ENCODE results near the gene CFTR. TPM values are rescaled to one million over a fixed set of nuclear protein-coding genes. Genes with fewer than 3 reads are reported as not detected.
A peak's percentile ranks its signal among the peaks of the same experiment; 100 is the strongest.

CFTR gene
- total RNA-seq, 1 donor from 2014 or later: not detected

DNA sequence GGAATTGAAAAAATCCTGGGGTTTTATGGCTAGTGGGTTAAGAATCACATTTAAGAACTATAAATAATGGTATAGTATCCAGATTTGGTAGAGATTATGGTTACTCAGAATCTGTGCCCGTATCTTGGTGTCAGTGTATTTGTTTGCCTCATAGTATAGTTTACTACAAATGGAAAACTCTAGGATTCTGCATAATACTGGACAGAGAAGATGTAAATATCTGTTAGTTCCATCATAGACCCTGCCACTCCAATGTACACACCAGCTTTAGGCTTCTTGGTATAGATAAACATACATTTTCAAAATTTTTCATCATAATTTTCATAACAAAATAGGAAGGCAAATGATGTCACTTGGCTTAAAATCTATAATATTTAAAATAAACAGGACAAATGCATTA is 108.1 kb downstream of the CFTR start:
- DNase-seq (ENCODE audit: low read depth in 2 of 2): no peak

DNA sequence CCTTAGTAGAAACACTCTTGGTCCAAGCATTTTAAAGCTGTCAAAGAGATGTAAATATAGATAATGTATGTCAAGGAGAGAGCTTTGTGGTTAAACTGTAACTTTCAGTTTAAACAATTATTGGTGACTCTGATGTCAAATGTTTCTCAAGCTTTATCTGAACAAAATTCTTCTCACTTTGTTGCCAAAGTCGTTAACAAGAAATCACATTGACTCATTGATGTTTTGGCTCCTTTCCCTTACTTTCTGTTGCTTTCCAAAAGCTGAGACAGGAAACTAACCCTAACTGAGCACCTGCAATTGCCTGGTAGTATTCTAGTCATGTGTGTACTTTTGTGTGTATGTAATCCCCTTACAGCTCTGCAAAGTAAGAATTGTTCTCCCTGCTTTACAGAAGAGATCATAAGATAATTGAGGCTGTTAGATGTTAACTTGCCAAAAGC is 108.5 kb downstream of the CFTR start:
- peak in 1 of 2 donors; percentile 65 for DNase-seq (ENCODE audit: low read depth in 2 of 2)

DNA sequence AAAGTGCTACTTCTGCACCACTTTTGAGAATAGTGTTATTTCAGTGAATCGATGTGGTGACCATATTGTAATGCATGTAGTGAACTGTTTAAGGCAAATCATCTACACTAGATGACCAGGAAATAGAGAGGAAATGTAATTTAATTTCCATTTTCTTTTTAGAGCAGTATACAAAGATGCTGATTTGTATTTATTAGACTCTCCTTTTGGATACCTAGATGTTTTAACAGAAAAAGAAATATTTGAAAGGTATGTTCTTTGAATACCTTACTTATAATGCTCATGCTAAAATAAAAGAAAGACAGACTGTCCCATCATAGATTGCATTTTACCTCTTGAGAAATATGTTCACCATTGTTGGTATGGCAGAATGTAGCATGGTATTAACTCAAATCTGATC is 110.4 kb downstream of the CFTR start:
- DNase-seq (ENCODE audit: low read depth in 2 of 2): no peak

- DNase-seq (ENCODE audit: low read depth in 2 of 2): no peak
Measured at GRCh38 chr7:117592011-117592635, 112.3 kb downstream of the CFTR start.

DNA sequence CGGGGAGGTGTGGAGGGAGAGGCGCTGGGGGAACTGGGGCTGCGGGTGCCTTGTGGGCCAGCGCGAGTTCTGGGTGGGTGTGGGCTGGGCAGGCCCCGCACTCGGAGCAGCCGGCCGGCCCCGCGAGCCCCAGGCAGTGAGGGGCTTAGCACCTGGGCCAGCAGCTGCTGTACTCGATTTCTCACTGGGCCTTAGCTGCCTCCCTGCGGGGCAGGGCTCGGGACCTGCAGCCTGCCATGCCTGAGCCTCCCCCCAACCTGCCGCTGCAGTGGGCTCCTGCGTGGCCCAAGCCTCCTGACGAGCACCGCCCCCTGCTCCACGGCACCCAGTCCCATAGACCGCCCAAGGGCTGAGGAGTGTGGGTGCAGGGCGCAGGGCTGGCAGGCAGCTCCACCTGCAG is 116.3 kb downstream of the CFTR start:
- DNase-seq (ENCODE audit: low read depth in 2 of 2): no peak

- DNase-seq (ENCODE audit: low read depth in 2 of 2): no peak
Measured at GRCh38 chr7:117597755-117598154, 117.9 kb downstream of the CFTR start.

DNA sequence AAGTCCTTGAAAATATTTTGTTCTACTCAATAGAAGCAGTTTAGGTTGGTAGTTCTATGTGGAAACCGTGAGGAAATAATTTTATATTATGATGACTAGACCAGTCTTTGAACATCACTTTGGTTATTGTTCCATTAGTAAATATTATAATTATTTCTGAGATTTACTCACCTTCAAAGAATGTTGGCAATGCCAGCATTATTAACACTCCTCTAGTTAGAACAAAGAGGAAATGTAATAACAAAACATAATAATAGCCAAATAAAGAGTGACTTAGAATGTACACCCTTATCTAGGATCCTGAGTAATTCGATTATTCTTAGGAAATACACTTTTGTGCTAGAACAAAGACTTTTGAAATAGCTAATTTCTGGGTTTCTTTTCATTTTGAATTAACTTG is 121.1 kb downstream of the CFTR start:
- peak in 1 of 2 donors; percentile 17 for DNase-seq (ENCODE audit: low read depth in 2 of 2)

- no peak for DNase-seq (ENCODE audit: low read depth in 2 of 2)
Measured at GRCh38 chr7:117603627-117604026, 123.8 kb downstream of the CFTR start.

- DNase-seq (ENCODE audit: low read depth in 2 of 2): no peak
Measured at GRCh38 chr7:117605712-117606111, 125.9 kb downstream of the CFTR start.

GRCh38 chr7:117606132-117606531 is 126.3 kb downstream of the CFTR start:
- no peak for DNase-seq (ENCODE audit: low read depth in 2 of 2)

- DNase-seq (ENCODE audit: low read depth in 2 of 2): no peak
Measured at GRCh38 chr7:117610396-117610795, 130.6 kb downstream of the CFTR start.

GRCh38 chr7:117612637-117613036 is 132.8 kb downstream of the CFTR start:
- DNase-seq (ENCODE audit: low read depth in 2 of 2): no peak

DNA sequence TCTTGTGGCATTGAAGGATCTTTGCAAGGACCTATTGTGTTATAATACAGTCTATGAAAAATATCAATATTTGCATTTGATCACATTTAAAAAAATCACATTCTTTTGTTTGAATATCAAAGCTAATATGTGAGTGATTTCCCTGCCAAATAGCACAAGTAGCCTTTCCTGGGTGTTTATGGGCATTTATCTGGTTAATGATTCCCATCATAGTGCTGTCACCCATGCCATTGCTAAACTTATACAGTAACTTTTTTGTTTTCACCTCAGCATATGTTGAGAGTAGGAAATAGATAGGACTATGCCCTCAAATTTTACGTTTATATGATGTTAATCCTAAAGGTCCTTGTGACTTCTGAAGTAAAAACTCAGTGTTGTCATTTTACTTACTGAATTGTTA is 136.9 kb downstream of the CFTR start:
- DNase-seq (ENCODE audit: low read depth in 2 of 2): no peak

GRCh38 chr7:117619681-117620080 is 139.9 kb downstream of the CFTR start:
- no peak for DNase-seq (ENCODE audit: low read depth in 2 of 2)

GRCh38 chr7:117621075-117621618 is 141.3 kb downstream of the CFTR start:
- DNase-seq (ENCODE audit: low read depth in 2 of 2): no peak

DNA sequence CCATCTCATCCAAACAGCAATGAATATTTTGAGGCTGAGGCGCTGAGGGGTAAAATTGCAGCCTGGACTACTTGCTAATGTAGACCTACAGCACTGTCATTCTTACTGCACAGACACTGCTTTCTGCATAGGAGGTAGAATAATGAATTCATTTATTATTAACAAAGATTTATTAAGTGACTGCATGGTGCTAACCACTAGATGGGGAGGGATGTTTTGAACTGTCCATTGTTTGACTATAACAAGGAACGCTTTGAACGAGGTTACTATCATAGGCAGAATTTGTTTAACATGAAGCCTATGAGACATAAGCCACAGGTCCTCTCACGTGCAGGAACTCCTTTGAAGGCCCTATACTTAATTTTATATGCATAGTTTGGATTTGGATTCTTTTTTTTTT is 143.8 kb downstream of the CFTR start:
- no peak for DNase-seq (ENCODE audit: low read depth in 2 of 2)

GRCh38 chr7:117630501-117630900 is 150.7 kb downstream of the CFTR start:
- no peak for DNase-seq (ENCODE audit: low read depth in 2 of 2)

DNA sequence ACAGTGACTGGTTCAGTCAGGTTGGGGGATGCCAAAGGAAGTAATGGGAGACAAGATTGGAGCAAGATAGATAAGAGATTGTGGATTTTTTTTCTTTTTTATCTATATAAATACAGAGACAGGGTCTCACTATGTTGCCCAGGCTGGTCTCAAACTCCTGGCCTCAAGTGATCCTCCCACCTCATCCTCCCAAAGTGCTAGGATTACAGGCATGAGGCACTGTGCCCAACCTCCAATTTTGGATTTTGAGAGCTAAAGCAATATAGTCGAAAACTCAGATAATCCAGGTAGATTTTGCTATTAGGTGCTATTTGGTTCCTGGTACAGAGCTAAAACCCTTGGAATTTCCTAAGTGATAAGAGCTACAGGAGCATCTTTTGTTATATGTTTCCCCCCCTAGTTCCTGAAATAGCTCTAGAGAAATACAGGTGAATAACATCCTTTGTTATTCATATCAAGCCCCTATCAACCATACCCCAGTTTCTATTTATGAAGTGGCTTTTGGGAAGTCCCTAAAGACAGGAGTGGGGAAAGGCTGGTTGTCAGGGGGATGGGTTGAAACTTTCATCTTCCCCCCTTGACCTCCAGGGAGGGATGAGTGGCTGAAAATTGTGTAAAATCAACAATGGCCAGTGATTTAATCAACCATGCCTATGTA is 151.2 kb downstream of the CFTR start:
- DNase-seq (ENCODE audit: low read depth in 2 of 2): no peak

- DNase-seq (ENCODE audit: low read depth in 2 of 2): no peak
Measured at GRCh38 chr7:117631652-117632051, 151.8 kb downstream of the CFTR start.

DNA sequence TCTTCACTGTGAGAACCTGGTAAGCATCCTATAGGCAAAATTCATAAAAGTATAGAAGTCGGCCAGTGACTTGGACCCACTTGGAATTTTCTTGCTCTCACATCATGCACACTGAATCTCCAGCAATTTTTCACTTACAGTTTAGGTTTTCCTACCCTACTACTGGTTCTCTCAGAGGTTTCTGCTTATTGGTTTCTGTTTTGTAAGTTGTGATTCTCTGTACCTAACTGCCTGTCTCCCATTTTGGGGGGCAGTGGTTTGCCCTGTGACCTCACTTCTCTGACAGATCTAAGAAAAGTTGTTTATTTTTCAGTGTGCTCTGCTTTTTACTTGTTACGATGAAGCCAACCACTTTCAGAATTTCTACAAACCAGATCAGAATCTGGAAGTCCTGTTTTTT is 158.1 kb downstream of the CFTR start:
- DNase-seq (ENCODE audit: low read depth in 2 of 2): no peak

DNA sequence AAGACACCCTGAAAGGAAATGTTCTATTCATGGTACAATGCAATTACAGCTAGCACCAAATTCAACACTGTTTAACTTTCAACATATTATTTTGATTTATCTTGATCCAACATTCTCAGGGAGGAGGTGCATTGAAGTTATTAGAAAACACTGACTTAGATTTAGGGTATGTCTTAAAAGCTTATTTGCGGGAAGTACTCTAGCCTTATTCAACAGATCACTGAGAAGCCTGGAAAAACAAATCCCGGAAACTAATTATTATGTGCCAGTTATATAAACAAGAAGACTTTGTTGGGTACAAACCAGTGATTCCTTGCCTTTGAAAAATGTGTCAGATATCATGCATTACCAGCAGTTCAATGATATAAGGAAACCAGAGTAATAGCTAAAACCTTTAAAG is 160.1 kb downstream of the CFTR start:
- peak in 1 of 2 donors; percentile 73 for DNase-seq (ENCODE audit: low read depth in 2 of 2)

DNA sequence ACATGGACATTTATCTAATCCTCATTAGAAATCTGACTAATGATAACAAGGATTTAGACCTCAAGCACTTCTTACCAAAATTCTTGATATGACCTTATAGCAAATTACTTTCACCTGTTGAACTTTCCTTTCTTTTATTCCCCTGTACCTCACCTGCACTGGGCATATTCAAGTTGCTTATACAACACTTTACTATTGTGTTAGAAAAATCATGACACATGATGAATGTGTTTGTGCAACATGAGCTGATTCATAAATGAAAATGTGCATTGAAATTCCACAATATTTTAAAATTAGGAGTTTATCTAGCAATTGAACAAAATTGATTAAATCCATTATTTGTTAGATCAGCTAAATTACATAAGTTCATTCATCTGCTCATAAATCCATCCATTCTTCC is 160.6 kb downstream of the CFTR start:
- DNase-seq (ENCODE audit: low read depth in 2 of 2): peak in 1 of 2 donors; percentile 11

Measured in dermis microvascular lymphatic vessel endothelial cell (primary cell).